Measurements from ENCODE around the gene IL15RA. TPM values are rescaled to one million over a fixed set of nuclear protein-coding genes. Genes with fewer than 3 reads are reported as not detected.

The IL15RA gene
- total RNA-seq, 1 experiment from 2014 or later, result 1.9 TPM

- TF ChIP-seq, protein P1, sequence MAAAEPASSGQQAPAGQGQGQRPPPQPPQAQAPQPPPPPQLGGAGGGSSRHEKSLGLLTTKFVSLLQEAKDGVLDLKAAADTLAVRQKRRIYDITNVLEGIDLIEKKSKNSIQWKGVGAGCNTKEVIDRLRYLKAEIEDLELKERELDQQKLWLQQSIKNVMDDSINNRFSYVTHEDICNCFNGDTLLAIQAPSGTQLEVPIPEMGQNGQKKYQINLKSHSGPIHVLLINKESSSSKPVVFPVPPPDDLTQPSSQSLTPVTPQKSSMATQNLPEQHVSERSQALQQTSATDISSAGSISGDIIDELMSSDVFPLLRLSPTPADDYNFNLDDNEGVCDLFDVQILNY (CRISPR knock-in tag; IDR thresholded peaks at IDR 0.05), result no peak
- no peak for TF ChIP-seq NR1H2 (CRISPR knock-in tag; IDR thresholded peaks at IDR 0.05)
- TF ChIP-seq IRF1 (CRISPR knock-in tag; IDR thresholded peaks at IDR 0.05), result no peak
- TF ChIP-seq ERG (CRISPR knock-in tag; IDR thresholded peaks at IDR 0.05), result no peak
- TF ChIP-seq, protein P2, sequence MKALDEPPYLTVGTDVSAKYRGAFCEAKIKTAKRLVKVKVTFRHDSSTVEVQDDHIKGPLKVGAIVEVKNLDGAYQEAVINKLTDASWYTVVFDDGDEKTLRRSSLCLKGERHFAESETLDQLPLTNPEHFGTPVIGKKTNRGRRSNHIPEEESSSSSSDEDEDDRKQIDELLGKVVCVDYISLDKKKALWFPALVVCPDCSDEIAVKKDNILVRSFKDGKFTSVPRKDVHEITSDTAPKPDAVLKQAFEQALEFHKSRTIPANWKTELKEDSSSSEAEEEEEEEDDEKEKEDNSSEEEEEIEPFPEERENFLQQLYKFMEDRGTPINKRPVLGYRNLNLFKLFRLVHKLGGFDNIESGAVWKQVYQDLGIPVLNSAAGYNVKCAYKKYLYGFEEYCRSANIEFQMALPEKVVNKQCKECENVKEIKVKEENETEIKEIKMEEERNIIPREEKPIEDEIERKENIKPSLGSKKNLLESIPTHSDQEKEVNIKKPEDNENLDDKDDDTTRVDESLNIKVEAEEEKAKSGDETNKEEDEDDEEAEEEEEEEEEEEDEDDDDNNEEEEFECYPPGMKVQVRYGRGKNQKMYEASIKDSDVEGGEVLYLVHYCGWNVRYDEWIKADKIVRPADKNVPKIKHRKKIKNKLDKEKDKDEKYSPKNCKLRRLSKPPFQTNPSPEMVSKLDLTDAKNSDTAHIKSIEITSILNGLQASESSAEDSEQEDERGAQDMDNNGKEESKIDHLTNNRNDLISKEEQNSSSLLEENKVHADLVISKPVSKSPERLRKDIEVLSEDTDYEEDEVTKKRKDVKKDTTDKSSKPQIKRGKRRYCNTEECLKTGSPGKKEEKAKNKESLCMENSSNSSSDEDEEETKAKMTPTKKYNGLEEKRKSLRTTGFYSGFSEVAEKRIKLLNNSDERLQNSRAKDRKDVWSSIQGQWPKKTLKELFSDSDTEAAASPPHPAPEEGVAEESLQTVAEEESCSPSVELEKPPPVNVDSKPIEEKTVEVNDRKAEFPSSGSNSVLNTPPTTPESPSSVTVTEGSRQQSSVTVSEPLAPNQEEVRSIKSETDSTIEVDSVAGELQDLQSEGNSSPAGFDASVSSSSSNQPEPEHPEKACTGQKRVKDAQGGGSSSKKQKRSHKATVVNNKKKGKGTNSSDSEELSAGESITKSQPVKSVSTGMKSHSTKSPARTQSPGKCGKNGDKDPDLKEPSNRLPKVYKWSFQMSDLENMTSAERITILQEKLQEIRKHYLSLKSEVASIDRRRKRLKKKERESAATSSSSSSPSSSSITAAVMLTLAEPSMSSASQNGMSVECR (CRISPR knock-in tag; IDR thresholded peaks at IDR 0.05; ENCODE audit: borderline replicate concordance), result no peak
- TF ChIP-seq ZNF396 (CRISPR knock-in tag; IDR thresholded peaks at IDR 0.05; ENCODE audit: borderline replicate concordance), result no peak
- no peak for TF ChIP-seq FOXK1 (CRISPR knock-in tag; IDR thresholded peaks at IDR 0.05)
These were observed 7.3 kb downstream of the IL15RA start (continued) for GRCh38 chr10:5970066-5970465.

DNA sequence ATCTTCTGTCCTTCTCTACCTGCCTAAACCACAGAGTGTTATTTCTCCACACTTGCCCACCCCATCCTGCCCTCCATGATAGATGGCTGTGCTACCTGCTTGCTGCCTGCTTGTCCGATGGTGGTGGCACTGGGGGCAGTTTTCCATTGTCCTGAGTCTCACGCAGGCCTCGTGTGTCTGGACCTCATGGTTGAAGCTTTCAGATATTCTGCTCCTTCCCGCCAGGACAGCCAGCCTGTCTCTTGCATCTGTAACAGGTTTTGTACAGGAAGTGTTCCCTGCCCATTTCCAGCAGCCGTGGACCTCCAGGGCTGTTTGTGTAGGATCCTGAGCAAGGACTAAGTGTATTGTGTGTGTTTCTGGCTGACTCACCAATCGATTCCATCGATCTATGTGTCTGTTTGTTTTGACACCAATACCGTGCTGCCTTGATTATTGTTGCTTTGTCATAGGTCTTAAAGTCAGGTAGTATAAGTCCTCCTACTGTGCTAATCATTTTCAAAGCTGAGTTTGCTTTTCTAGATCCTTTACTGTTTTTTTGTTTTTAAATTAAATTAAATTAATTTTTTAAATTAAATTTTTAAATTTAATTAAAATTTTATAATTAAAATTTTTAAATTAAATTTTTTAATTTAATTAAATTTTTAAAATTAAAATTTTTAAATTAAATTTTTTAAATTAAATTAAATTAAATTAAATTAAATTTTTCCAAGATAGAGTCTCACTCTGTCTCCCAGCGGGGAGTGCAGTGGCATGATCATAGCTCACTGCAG is 8.5 kb downstream of the IL15RA start:
- H3K4me1 Mint-ChIP-seq, result no peaks in the 10 kb centered on the region
- POLR2A ChIA-PET, result no interaction called here
- H3K9me3 Mint-ChIP-seq, result no peaks in the 10 kb centered on the region
- ATAC-seq (no peak), DNase-seq (ENCODE audit: low spot score) (no peak)
- no peak overlapping the region for H3K4me3 Mint-ChIP-seq
- H3K27me3 Mint-ChIP-seq (ENCODE audit: low read depth), result no peaks in the 10 kb centered on the region
- no peak overlapping the region for H3K27ac Mint-ChIP-seq
- CTCF ChIA-PET, result interaction anchor here (0.7 kb wide), 1 partner anchor 433 kb away, joined by 3 read pairs; no protein-coding TSS in a partner anchor
- TF ChIP-seq TP53 (CRISPR knock-in tag; IDR thresholded peaks at IDR 0.05) (no peak), HMGA2 (CRISPR knock-in tag; IDR thresholded peaks at IDR 0.05) (peak; percentile 100), GABPB1 (CRISPR knock-in tag; IDR thresholded peaks at IDR 0.05) (peak; percentile 64; the same call in 1 of the 2 replicates)
- H3K36me3 Mint-ChIP-seq, result no peaks in the 10 kb centered on the region

GRCh38 chr10:5968037-5968680 is 9.2 kb downstream of the IL15RA start:
- no peaks in the 10 kb centered on the region for H3K4me1 Mint-ChIP-seq
- DNase-seq (ENCODE audit: low spot score) (no peak), ATAC-seq (no peak)
- H3K9me3 Mint-ChIP-seq, result no peaks in the 10 kb centered on the region
- CTCF ChIA-PET, result no interaction called here
- H3K27me3 Mint-ChIP-seq (ENCODE audit: low read depth), result no peaks in the 10 kb centered on the region
- H3K4me3 Mint-ChIP-seq, result no peak overlapping the region
- no peak overlapping the region for H3K27ac Mint-ChIP-seq
- no peaks in the 10 kb centered on the region for H3K36me3 Mint-ChIP-seq
- no peak for TF ChIP-seq CBFB (CRISPR knock-in tag; IDR thresholded peaks at IDR 0.05; ENCODE audit: low read depth)
- TF ChIP-seq FOXP4 (CRISPR knock-in tag; IDR thresholded peaks at IDR 0.05), result no peak
- no peak for TF ChIP-seq TEAD1 (CRISPR knock-in tag; IDR thresholded peaks at IDR 0.05)
- TF ChIP-seq, protein P3, sequence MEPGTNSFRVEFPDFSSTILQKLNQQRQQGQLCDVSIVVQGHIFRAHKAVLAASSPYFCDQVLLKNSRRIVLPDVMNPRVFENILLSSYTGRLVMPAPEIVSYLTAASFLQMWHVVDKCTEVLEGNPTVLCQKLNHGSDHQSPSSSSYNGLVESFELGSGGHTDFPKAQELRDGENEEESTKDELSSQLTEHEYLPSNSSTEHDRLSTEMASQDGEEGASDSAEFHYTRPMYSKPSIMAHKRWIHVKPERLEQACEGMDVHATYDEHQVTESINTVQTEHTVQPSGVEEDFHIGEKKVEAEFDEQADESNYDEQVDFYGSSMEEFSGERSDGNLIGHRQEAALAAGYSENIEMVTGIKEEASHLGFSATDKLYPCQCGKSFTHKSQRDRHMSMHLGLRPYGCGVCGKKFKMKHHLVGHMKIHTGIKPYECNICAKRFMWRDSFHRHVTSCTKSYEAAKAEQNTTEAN (CRISPR knock-in tag; IDR thresholded peaks at IDR 0.05), result no peak
- POLR2A ChIA-PET, result no interaction called here

Measured in WTC11 (cell line).